Lung (tissue), 12 donors: ENCODE results near the gene RAB23. TPM values are rescaled to one million over a fixed set of nuclear protein-coding genes. Genes with fewer than 3 reads are reported as not detected.

Experiments
- ATAC-seq: fragments of 200-7000 bp; cut with Tn5 transposase; one replicate; pipeline ENCODE4 v1.9.1; 2020; ENCODE audit warnings: moderate number of reproducible peaks; ENCODE audit not compliant: insufficient read depth, low FRiP score
- DNase-seq, 3 donors: peaks; one replicate each; pipeline ENCODE4 v3.0.0-alpha.2; 2013 to 2017
- H3K27ac ChIP-seq, 2 donors: one replicate each; pipeline ENCODE4 v1.5.1; 2013; ENCODE audit warnings: mild to moderate bottlenecking in 2 of 2, moderate library complexity in 2 of 2, control low read depth in 1 of 2, inconsistent platforms in 1 of 2, low read depth in 1 of 2, low read length in 1 of 2
- H3K27me3 ChIP-seq, 3 donors: one replicate each; pipeline ENCODE4 v1.5.1; 2013; ENCODE audit warnings: low read length in 2 of 3; ENCODE audit not compliant: control insufficient read depth in 3 of 3, insufficient read depth in 3 of 3
- H3K36me3 ChIP-seq, 4 donors: one replicate each; pipeline ENCODE4 v1.5.1; 2013; ENCODE audit warnings: low read length in 4 of 4, mild to moderate bottlenecking in 1 of 4, moderate library complexity in 1 of 4; ENCODE audit not compliant: control insufficient read depth in 4 of 4, insufficient read depth in 4 of 4
- H3K4me1 ChIP-seq, 5 donors: one replicate each; pipeline ENCODE4 v1.5.1; 2013; ENCODE audit warnings: low read length in 5 of 5, mild to moderate bottlenecking in 2 of 5, moderate library complexity in 1 of 5; ENCODE audit not compliant: control insufficient read depth in 5 of 5, insufficient read depth in 5 of 5
- H3K4me3 ChIP-seq: one replicate; pipeline ENCODE4 v1.5.1; 2013; ENCODE audit warnings: mild to moderate bottlenecking, control low read depth, moderate library complexity
- H3K9ac ChIP-seq, 2 donors: one replicate each; pipeline ENCODE4 v1.5.1; 2013; ENCODE audit warnings: low read length in 2 of 2, control low read depth in 1 of 2; ENCODE audit not compliant: insufficient read depth in 1 of 2
- H3K9me3 ChIP-seq, 4 donors: one replicate each; pipeline ENCODE4 v1.5.1; 2013; ENCODE audit warnings: low read length in 3 of 4, mild to moderate bottlenecking in 1 of 4, moderate library complexity in 1 of 4; ENCODE audit not compliant: control insufficient read depth in 4 of 4, insufficient read depth in 3 of 4
- WGBS, 2 donors: extraction: QIAGEN DNeasy Blood & Tissue Kit; methylation state at CpG; one replicate each; pipeline ENCODE4 v1.1.7; 2013; 5-methylcytosine and 5-hydroxymethylcytosine counted together
- polyA plus RNA-seq, 2 donors: library from polyadenylated mRNA; stranded (reverse); fragments of 200-250 nt; gene quantifications; one replicate each; pipeline ENCODE4 v1.2.1, GENCODE V29; 2013
- total RNA-seq, 2 donors: library from RNA; depleted of rRNA in 1 of 2; stranded (reverse); fragments of >200 nt in 1 of 2; gene quantifications; one replicate each; pipeline ENCODE4 v1.2.1, GENCODE V29; 2014 to 2021
- TF ChIP-seq, protein P1 (sequence below): IDR thresholded peaks from 2 replicates; pipeline ENCODE4 v1.5.1; 2012; ENCODE audit warnings: mild to moderate bottlenecking; ENCODE audit errors: control extremely low read depth, extremely low read depth
- donor health status: control.
- donor health status: control.
- donor health status: Bipolar disorder and iron deficiency.
- donor health status: healthy.
- donor health status: DM: yes; HTN: yes; CAD: no.

Gene RAB23
- total and polyA plus RNA-seq, 4 donors: 4.2 to 26.7 (median 6.9) TPM

DNA sequence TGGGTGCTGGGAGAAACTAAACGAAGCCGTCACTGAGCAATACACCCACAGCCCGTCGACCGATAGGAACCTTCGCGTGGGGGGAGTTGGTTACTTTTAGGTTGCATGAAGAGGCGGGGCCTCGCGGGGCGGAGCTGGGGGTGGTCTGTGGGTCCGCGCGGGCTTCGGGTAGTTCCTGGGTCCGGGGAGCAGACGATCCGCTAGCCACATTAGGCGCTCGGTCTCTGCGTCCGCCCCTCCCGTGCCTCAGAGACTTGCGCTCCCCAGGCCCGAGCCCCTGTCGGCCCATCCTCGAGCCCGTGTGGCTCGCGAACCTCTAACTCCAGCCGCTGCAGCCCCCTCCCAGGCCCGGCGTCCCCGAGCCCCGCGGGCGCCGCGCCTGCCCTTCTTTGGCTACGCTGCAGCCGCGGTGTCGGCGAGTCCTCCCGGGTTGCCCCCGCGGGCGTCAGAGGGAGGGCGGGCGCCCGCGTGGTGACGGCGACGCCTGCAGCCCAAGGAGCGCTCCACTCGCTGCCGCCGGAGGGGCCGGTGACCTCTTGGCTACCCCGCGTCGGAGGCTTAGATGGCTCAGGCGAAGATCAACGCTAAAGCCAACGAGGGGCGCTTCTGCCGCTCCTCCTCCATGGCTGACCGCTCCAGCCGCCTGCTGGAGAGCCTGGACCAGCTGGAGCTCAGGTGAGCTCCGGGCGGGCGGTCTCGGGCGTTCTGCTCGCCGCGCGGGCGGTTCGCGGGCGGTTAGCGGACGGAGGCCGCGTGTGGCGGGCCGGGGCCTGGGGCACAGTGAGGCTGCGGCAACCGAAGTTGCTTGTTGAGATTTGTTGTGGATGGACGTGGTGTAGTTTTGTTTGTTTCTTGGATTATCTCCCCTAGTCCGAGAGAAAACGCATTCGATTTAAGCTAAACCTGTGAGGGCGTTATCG lies 49.7 kb downstream of the RAB23 start, which contains the start of gene BAG2:
BAG2 (plus strand) TSS at position 191 of the 920 bp plus-strand sequence; CDS start at position 563, 372 bp downstream.
- H3K27me3 ChIP-seq: no peaks in the 10 kb centered on the region
- H3K4me1 ChIP-seq: peaks cover 0 to 19% (median 8%) of the 10 kb centered on the region in 5 donors
- TF ChIP-seq, protein P1, sequence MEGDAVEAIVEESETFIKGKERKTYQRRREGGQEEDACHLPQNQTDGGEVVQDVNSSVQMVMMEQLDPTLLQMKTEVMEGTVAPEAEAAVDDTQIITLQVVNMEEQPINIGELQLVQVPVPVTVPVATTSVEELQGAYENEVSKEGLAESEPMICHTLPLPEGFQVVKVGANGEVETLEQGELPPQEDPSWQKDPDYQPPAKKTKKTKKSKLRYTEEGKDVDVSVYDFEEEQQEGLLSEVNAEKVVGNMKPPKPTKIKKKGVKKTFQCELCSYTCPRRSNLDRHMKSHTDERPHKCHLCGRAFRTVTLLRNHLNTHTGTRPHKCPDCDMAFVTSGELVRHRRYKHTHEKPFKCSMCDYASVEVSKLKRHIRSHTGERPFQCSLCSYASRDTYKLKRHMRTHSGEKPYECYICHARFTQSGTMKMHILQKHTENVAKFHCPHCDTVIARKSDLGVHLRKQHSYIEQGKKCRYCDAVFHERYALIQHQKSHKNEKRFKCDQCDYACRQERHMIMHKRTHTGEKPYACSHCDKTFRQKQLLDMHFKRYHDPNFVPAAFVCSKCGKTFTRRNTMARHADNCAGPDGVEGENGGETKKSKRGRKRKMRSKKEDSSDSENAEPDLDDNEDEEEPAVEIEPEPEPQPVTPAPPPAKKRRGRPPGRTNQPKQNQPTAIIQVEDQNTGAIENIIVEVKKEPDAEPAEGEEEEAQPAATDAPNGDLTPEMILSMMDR: no peak
- peaks cover 0 to 6% (median 4%) of the 10 kb centered on the region in 4 donors for H3K36me3 ChIP-seq
- peak within 1 kb of the TSS; percentile 66 to 91 for H3K9ac ChIP-seq
- no peaks in the 10 kb centered on the region for H3K9me3 ChIP-seq
- peak within 1 kb of the TSS; percentile 71 for H3K4me3 ChIP-seq
- DNase-seq: peak; percentile 86 to 89 (median 88)
- peak; percentile 91 for ATAC-seq
- 0 to 1% methylated on average over 79 to 97 of the region's 97 CpGs for WGBS, 2 donors
- H3K27ac ChIP-seq: peak within 1 kb of the TSS; percentile 88 to 96

DNA sequence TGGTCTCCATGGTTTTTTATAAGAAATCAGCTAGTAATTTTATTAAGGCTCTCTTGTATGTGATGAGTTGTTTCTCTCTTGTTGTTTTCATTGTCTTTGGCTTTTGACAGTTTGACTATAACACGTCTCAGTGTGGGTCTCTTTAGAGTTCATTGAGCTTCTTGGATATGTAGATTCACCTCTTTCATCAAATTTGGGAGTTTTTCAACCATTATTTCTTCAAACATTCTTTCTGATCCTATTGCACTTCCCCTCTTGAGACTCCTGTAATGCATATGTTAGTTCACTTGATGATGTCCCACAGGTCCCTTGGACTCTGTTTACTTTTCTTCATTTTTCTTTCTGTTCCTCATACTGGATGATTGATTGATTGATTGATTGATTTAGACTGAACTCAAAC lies 57.0 kb downstream of the RAB23 start:
- Histone ChIP-seq H3K9ac (no peak overlapping the region), H3K36me3 (peaks cover 1 to 14% (median 9%) of the 10 kb centered on the region in 4 donors), H3K9me3 (peaks cover 0 to 4% (median 2%) of the 10 kb centered on the region in 4 donors), H3K4me1 (no peaks in the 10 kb centered on the region), H3K27ac (no peak overlapping the region), H3K27me3 (no peaks in the 10 kb centered on the region), H3K4me3 (no peak overlapping the region)
- TF ChIP-seq, protein P1: no peak
- 95 to 96% methylated on average over 1 of the region's 1 CpG for WGBS, 2 donors
- no peak for DNase-seq
- ATAC-seq: no peak

DNA sequence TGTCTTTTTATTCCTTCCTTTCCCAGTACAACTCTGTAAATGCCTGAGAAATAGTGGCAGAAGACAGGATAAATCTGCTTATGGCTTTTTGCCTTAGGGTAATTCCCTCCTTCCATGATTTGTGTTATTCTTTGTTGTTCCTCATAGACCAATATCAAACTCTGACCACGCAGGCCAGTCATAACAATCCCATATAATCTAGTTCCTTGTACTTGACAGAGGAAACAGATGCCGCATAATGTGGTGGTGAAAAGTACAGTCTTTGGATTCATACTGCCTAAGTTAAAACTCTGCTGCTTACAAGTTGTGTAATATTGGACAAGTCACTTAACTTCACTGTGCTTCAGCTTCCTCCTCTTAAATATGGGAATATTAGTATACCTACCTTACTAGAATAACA lies 58.2 kb downstream of the RAB23 start:
- no peaks in the 10 kb centered on the region for H3K27me3 ChIP-seq
- ATAC-seq: no peak
- H3K4me3 ChIP-seq: no peak overlapping the region
- no peak overlapping the region for H3K27ac ChIP-seq
- no peak for DNase-seq
- TF ChIP-seq, protein P1: no peak
- H3K9ac ChIP-seq: no peak overlapping the region
- H3K36me3 ChIP-seq: peaks cover 1 to 12% (median 7%) of the 10 kb centered on the region in 4 donors
- no peaks in the 10 kb centered on the region for H3K4me1 ChIP-seq
- WGBS, 2 donors: 77 to 89% methylated on average over 2 of the region's 2 CpGs
- peaks cover 0 to 4% (median 2%) of the 10 kb centered on the region in 4 donors for H3K9me3 ChIP-seq
